ENCODE results near the gene GABRG3.

DNA sequence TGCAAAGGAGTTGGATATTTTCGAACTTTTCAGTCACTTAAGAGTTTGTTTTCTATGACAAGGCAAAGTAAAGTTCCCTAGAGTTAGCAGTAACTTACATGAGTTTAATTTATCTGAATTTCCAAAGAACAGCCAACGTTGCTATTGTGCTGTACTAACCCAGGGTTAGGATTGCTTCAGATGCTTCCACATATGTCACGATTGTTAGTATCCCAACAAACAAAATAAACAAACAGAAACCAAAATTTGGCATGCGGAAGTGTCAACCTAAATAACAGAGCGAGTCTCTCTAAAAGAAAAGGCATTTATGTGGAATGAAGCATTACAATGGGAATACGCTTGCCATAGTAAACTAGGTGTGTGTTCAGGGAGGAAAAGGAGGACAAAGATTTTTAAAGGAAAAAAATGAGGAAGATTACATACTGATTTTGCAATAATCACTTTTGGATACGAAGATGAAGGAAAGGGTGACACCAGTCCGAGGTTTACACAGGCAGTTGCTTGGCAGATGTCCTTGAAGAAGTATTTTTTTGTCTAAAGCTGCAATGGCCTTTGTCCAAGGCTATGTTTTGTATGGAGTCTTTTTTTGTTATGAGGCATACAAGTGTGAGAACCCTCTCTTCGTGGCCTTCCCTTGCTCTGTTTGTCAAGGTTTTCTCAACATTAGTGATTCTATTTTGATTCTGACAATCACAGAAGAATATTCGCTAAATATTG, 267.9 kb downstream of the GABRG3 start:
- no peak for TF ChIP-seq ZNF274 (IDR thresholded peaks at IDR 0.05; ENCODE audit: low read depth, low read length)
- TF ChIP-seq YY1 (IDR thresholded peaks at IDR 0.05; ENCODE audit: insufficient read depth, insufficient read length), result no peak
- TF ChIP-seq SUZ12 (IDR thresholded peaks at IDR 0.05; ENCODE audit: extremely low read depth, insufficient read depth, insufficient read length), result no peak
